ENCODE results near the gene BCAR1. TPM values are rescaled to one million over a fixed set of nuclear protein-coding genes. Genes with fewer than 3 reads are reported as not detected.

Gene BCAR1
- total and polyA plus RNA-seq, 7 donors, result 21.7 to 82.3 (median 42.9) TPM

DNA sequence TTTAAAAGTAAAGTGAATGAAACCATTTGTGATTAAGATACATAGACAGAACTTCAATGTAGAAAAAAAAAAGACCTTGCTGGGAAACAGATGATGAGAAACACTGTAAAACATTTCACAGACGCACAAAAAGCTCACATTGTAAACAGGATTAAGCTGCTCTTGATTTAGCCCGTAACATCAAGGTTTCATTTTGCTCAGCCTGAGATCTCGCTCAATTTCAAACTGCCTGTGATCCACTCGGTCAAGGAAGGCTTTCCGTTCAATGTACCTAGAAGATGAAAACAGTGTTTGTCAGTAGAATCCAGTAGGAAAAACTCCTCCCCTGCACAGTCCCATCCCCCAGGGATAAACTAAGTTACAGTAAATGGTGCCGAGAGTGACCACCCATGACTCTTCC, 42.3 kb upstream of the BCAR1 start:
- 82 to 86% methylated on average over 6 of the region's 6 CpGs for WGBS, 2 donors
- peaks cover 0 to 15% (median 5%) of the 10 kb centered on the region in 4 donors for H3K4me1 ChIP-seq
- peak overlapping the region in 3 of 4 donors; percentile 46 to 57 (median 49) for H3K27ac ChIP-seq
- H3K4me3 ChIP-seq, result peak overlapping the region in 2 of 4 donors; percentile 2 to 11
- no peak for TF ChIP-seq POLR2AphosphoS5 (IDR thresholded peaks at IDR 0.05)
- TF ChIP-seq, protein P1, sequence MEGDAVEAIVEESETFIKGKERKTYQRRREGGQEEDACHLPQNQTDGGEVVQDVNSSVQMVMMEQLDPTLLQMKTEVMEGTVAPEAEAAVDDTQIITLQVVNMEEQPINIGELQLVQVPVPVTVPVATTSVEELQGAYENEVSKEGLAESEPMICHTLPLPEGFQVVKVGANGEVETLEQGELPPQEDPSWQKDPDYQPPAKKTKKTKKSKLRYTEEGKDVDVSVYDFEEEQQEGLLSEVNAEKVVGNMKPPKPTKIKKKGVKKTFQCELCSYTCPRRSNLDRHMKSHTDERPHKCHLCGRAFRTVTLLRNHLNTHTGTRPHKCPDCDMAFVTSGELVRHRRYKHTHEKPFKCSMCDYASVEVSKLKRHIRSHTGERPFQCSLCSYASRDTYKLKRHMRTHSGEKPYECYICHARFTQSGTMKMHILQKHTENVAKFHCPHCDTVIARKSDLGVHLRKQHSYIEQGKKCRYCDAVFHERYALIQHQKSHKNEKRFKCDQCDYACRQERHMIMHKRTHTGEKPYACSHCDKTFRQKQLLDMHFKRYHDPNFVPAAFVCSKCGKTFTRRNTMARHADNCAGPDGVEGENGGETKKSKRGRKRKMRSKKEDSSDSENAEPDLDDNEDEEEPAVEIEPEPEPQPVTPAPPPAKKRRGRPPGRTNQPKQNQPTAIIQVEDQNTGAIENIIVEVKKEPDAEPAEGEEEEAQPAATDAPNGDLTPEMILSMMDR (IDR thresholded peaks at IDR 0.05), result no peak
- TF ChIP-seq EP300 (IDR thresholded peaks at IDR 0.05), result no peak
- no peak for TF ChIP-seq POLR2A (IDR thresholded peaks at IDR 0.05)
- H3K9me3 ChIP-seq, result no peaks in the 10 kb centered on the region
- intact Hi-C loops (cut with DNase I), result no loop called here
- H3K27me3 ChIP-seq, result no peaks in the 10 kb centered on the region
- no peak for DNase-seq
- peaks cover 0 to 36% (median 7%) of the 10 kb centered on the region in 4 donors for H3K36me3 ChIP-seq

DNA sequence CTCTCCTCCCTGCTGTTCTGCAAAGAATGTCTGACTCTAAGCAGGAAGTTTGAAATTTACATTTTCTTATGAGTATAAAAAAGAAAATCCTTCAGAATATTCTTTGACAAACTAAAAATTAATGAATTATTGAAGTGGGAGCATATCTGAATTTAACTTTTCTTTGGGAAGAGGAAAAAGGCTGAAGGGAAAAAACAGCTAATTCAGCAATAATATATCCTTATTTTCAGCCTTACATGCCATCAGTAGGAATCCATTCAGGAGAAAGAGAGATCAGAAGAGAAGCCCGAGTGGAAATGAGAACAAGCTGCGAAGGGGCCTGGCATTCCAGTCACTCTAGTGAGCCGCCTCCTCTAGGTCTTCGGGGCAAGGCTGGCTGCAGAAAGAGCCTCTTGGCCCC, 41.7 kb upstream of the BCAR1 start:
- H3K4me1 ChIP-seq, result peaks cover 0 to 15% (median 5%) of the 10 kb centered on the region in 4 donors
- intact Hi-C loops (cut with DNase I), result no loop called here
- DNase-seq, result no peak
- H3K27me3 ChIP-seq, result no peaks in the 10 kb centered on the region
- H3K36me3 ChIP-seq, result peaks cover 0 to 31% (median 7%) of the 10 kb centered on the region in 4 donors
- H3K27ac ChIP-seq, result peak overlapping the region in 3 of 4 donors; percentile 46 to 57 (median 49)
- no peaks in the 10 kb centered on the region for H3K9me3 ChIP-seq
- 95% methylated on average over 4 of the region's 4 CpGs for WGBS, 2 donors
- peak overlapping the region in 1 of 4 donors; percentile 11 for H3K4me3 ChIP-seq
- TF ChIP-seq POLR2AphosphoS5 (IDR thresholded peaks at IDR 0.05) (no peak), POLR2A (IDR thresholded peaks at IDR 0.05) (no peak), EP300 (IDR thresholded peaks at IDR 0.05) (no peak)
- TF ChIP-seq, protein P1 (IDR thresholded peaks at IDR 0.05), result no peak

DNA sequence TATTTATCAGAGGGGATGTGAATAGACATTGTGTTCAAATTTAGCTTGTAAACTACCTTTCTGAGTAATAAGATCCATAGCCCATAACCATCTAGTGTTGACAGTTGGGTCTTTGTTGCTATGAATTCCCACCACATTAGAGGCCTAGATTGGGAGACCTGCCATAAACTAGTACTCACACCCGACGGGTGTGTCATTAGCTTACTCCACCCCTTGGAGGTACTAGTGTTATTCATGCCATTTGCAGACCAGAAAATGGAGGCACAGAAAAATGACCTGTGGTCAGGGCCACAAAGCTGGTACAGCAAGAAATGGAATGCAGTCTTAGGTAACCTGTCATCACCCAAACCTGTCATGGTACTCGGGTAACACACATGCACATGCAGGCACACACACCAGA, 41.3 kb upstream of the BCAR1 start:
- peaks cover 0 to 15% (median 5%) of the 10 kb centered on the region in 4 donors for H3K4me1 ChIP-seq
- no peak overlapping the region for H3K27ac ChIP-seq
- intact Hi-C loops (cut with DNase I), result no loop called here
- TF ChIP-seq, protein P1 (IDR thresholded peaks at IDR 0.05), result no peak
- no peak for TF ChIP-seq EP300 (IDR thresholded peaks at IDR 0.05)
- TF ChIP-seq POLR2AphosphoS5 (IDR thresholded peaks at IDR 0.05), result no peak
- no peaks in the 10 kb centered on the region for H3K27me3 ChIP-seq
- no peak for DNase-seq
- H3K4me3 ChIP-seq, result no peak overlapping the region
- WGBS, 2 donors, result 47 to 85% methylated on average over 3 of the region's 3 CpGs
- no peaks in the 10 kb centered on the region for H3K9me3 ChIP-seq
- H3K36me3 ChIP-seq, result peaks cover 0 to 30% (median 7%) of the 10 kb centered on the region in 4 donors

DNA sequence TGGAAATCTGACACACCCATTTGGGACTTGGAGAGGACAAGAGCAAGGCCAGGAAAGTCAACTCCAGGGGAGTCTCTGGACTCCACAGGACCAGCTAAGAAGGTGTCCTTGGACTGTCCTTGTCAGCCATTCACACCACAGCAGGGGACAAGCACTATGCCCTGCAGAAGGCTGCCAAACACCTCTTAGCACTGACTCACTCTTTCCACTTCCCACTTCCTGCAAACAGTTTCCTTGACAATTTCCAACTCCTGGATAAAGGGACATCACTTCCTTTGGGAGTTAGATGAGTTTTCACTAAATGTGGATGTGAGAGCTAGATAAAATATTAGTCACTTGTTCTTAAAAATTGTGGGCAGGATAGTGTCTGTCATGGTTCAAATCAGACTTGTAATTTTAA, 37.8 kb upstream of the BCAR1 start:
- intact Hi-C loops (cut with DNase I), result no loop called here
- Histone ChIP-seq H3K36me3 (peaks cover 0 to 26% (median 7%) of the 10 kb centered on the region in 4 donors), H3K27me3 (no peaks in the 10 kb centered on the region), H3K27ac (peak overlapping the region in 1 of 4 donors; percentile 47), H3K4me3 (no peak overlapping the region), H3K4me1 (peaks cover 0 to 9% (median 0%) of the 10 kb centered on the region in 4 donors), H3K9me3 (no peaks in the 10 kb centered on the region)
- no peak for DNase-seq
- no peak for TF ChIP-seq EP300 (IDR thresholded peaks at IDR 0.05)
- TF ChIP-seq POLR2A (IDR thresholded peaks at IDR 0.05), result no peak
- peak in 2 of 4 donors; percentile 38 to 58 for TF ChIP-seq POLR2AphosphoS5 (IDR thresholded peaks at IDR 0.05)
- TF ChIP-seq, protein P1 (IDR thresholded peaks at IDR 0.05), result no peak

DNA sequence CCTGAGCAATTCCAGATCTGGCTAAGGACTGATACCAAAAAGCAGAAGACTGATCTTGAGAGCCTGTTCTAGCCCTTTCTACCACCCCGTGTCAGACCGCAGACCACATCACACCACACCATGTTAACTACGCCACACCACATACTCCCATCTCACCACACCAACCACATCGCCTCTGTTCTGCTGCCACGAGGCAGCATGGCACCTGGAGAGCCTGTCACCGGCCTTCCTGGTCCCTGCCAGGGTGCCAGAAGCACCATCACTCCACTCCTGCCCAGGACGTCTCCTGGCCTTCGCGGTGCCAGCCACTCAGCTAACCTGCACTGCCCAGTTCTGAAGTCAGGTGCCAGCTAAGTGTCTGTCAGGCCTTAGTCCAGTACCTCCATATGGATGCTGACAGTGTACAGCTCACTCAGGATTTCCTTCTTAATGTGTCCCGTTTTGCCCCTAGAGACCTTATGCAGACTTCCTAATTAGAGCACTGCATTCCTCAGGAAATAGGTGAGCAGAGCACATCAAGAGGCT, 37.2 kb upstream of the BCAR1 start:
- intact Hi-C loops (cut with DNase I), result no loop called here
- TF ChIP-seq POLR2AphosphoS5 (IDR thresholded peaks at IDR 0.05) (no peak), EP300 (IDR thresholded peaks at IDR 0.05) (no peak), POLR2A (IDR thresholded peaks at IDR 0.05) (no peak)
- TF ChIP-seq, protein P1 (IDR thresholded peaks at IDR 0.05), result no peak
- H3K36me3 ChIP-seq, result peaks cover 0 to 26% (median 7%) of the 10 kb centered on the region in 4 donors
- no peaks in the 10 kb centered on the region for H3K27me3 ChIP-seq
- H3K4me1 ChIP-seq, result peaks cover 0 to 9% (median 0%) of the 10 kb centered on the region in 4 donors
- no peaks in the 10 kb centered on the region for H3K9me3 ChIP-seq
- H3K27ac ChIP-seq, result peak overlapping the region in 1 of 4 donors; percentile 47
- no peak for DNase-seq
- H3K4me3 ChIP-seq, result no peak overlapping the region
- 77 to 92% methylated on average over 10 of the region's 10 CpGs for WGBS, 2 donors
